ENCODE results near the gene MMP14.

DNA sequence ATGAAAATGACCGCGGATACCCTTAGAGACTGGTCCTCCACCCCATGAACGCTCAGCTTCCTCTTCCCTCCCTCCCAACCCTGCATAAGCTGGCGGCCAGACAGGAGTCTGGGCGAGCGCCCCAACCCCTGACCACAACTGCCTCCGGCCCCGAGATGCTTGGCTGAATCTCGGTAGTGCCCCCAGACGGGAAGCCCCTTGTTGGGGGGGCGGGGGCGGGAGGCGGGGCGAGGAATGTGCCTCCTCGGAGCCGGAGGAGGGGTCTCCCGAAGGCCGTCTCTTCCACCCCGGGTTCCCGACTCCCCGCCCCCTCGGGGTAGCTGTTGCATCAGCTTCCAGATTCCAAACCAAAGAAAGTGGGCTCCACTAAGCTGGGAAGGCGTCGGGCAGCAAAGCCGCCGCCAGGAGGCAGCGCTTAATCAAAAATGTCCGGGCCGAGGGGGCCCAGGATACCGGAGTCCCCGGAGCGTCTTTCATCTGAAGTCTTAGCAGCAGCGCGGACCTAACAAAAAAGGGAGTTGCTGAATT is 13.8 kb upstream of the MMP14 start:
- TF ChIP-seq, protein P1, sequence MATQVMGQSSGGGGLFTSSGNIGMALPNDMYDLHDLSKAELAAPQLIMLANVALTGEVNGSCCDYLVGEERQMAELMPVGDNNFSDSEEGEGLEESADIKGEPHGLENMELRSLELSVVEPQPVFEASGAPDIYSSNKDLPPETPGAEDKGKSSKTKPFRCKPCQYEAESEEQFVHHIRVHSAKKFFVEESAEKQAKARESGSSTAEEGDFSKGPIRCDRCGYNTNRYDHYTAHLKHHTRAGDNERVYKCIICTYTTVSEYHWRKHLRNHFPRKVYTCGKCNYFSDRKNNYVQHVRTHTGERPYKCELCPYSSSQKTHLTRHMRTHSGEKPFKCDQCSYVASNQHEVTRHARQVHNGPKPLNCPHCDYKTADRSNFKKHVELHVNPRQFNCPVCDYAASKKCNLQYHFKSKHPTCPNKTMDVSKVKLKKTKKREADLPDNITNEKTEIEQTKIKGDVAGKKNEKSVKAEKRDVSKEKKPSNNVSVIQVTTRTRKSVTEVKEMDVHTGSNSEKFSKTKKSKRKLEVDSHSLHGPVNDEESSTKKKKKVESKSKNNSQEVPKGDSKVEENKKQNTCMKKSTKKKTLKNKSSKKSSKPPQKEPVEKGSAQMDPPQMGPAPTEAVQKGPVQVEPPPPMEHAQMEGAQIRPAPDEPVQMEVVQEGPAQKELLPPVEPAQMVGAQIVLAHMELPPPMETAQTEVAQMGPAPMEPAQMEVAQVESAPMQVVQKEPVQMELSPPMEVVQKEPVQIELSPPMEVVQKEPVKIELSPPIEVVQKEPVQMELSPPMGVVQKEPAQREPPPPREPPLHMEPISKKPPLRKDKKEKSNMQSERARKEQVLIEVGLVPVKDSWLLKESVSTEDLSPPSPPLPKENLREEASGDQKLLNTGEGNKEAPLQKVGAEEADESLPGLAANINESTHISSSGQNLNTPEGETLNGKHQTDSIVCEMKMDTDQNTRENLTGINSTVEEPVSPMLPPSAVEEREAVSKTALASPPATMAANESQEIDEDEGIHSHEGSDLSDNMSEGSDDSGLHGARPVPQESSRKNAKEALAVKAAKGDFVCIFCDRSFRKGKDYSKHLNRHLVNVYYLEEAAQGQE (IDR thresholded peaks at IDR 0.05; ENCODE audit: unreplicated experiment) = no peak
- no peak for TF ChIP-seq EZH2 (IDR thresholded peaks at IDR 0.05; ENCODE audit: low read depth, unreplicated experiment)
- TF ChIP-seq CTCF (conservative IDR thresholded peaks at IDR 0.05; ENCODE audit: low read depth in 2 of 2) = peak; percentile 87 to 94

All from GM23338 (cell line).